EH (cell line): ENCODE results near the gene FCRLA.
"Not testable (repeated sequence)": the region's sequence is repeated elsewhere in the genome, so short reads cannot be mapped to it uniquely, and the experiment has no call there.

Experiments
- DNase-seq: peaks from one replicate; pipeline ENCODE4 v3.0.0-alpha.2; 2015; ENCODE audit warnings: low read depth

FCRLA gene

GRCh38 chr1:161706482-161707347 lies at the start of gene FCRLA:
Gene FCRLA, plus strand, starts transcription at chr1:161707229. Its CDS starts 36 bp downstream, at chr1:161707265.
- DNase-seq = peak; percentile 98

- DNase-seq = not testable (repeated sequence)
Measured at GRCh38 chr1:161658524-161658923, 48.5 kb upstream of the FCRLA start.

- not testable (repeated sequence) for DNase-seq
Measured at GRCh38 chr1:161661660-161662311, 45.2 kb upstream of the FCRLA start.

- DNase-seq = not testable (repeated sequence)
Measured at GRCh38 chr1:161662684-161663339, 44.2 kb upstream of the FCRLA start, which contains the start of gene FCGR2B. Gene FCGR2B, plus strand, starts transcription at chr1:161663143. Its CDS starts 99 bp downstream, at chr1:161663242.

GRCh38 chr1:161663569-161663968 lies 43.5 kb upstream of the FCRLA start:
- not testable (repeated sequence) for DNase-seq

GRCh38 chr1:161664689-161665088 lies 42.3 kb upstream of the FCRLA start:
- DNase-seq = not testable (repeated sequence)

GRCh38 chr1:161671045-161672020 lies 35.7 kb upstream of the FCRLA start:
- DNase-seq = not testable (repeated sequence)

- not testable (repeated sequence) for DNase-seq
Measured at GRCh38 chr1:161673437-161673836, 33.6 kb upstream of the FCRLA start.

GRCh38 chr1:161674447-161674846 lies 32.6 kb upstream of the FCRLA start:
- not testable (repeated sequence) for DNase-seq

GRCh38 chr1:161674908-161675307 lies 32.1 kb upstream of the FCRLA start:
- DNase-seq = not testable (repeated sequence)

GRCh38 chr1:161676441-161676840 lies 30.6 kb upstream of the FCRLA start:
- DNase-seq = no peak

GRCh38 chr1:161676958-161677689 lies 29.9 kb upstream of the FCRLA start:
- DNase-seq = no peak

GRCh38 chr1:161678500-161678899 lies 28.5 kb upstream of the FCRLA start:
- no peak for DNase-seq

GRCh38 chr1:161681879-161682278 lies 25.1 kb upstream of the FCRLA start:
- no peak for DNase-seq

GRCh38 chr1:161688946-161689345 lies 18.1 kb upstream of the FCRLA start:
- no peak for DNase-seq

GRCh38 chr1:161691846-161692245 lies 15.2 kb upstream of the FCRLA start:
- DNase-seq = no peak

- not testable (repeated sequence) for DNase-seq
Measured at GRCh38 chr1:161693020-161693712, 13.9 kb upstream of the FCRLA start.

- DNase-seq = not testable (repeated sequence)
Measured at GRCh38 chr1:161698302-161698701, 8.7 kb upstream of the FCRLA start.

- DNase-seq = no peak
Measured at GRCh38 chr1:161702250-161702649, 4.8 kb upstream of the FCRLA start.

- no peak for DNase-seq
Measured at GRCh38 chr1:161705537-161705936, 1.5 kb upstream of the FCRLA start.
